KOPT-K1 (cell line): ENCODE measurements around the gene UNKL.

ENCODE experiments used
- H3K27ac ChIP-seq: fragments of 200-600 bp; sonication (generic); 2 replicates; pipeline ENCODE4 v1.5.1; 2016; ENCODE audit warnings: antibody characterized with exemption, mild to moderate bottlenecking, low read depth, low read length; ENCODE audit not compliant: poor library complexity, severe bottlenecking
- H3K36me3 ChIP-seq: fragments of 200-600 bp; sonication (generic); 2 replicates; pipeline ENCODE4 v1.5.1; 2017; ENCODE audit warnings: antibody characterized with exemption, mild to moderate bottlenecking, low read length, moderate library complexity; ENCODE audit not compliant: insufficient read depth
- H3K9me3 ChIP-seq: fragments of 200-600 bp; sonication (generic); 2 replicates; pipeline ENCODE4 v1.5.1; 2017; ENCODE audit warnings: antibody characterized with exemption, low read length, mild to moderate bottlenecking; ENCODE audit not compliant: insufficient read depth, poor library complexity, severe bottlenecking

UNKL gene

DNA sequence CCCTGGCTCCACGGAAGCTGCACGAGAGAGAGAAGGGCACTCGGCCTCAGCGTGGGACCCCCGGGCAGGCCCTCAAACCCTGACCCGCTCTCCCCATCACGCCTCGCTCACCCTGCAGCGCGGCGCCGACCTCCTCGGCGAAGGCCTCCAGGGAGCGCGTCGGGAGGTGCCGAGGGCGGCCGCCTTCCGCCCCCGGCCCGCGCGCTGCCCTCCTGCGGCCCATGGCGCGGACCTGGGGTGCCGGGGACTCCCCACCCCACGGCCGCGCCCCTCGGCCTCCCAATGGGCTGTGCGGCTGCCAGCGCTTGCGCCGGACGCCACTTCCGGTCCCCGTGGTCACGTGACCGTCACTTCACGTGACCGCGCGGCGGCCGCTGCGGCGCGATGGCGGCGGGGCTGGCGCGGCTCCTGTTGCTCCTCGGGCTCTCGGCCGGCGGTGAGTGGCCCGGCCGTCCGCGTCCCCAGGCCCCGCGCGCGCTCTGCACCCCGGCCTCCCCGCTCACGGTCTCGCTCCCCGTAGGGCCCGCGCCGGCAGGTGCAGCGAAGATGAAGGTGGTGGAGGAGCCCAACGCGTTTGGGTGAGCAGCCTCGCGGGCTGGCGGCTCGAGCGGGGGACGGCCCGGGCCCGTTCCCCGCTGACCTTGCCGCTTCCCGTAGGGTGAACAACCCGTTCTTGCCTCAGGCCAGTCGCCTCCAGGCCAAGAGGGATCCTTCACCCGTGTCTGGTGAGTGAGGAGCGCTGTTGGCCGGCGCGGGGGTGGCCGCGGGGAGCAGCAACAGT lies 62.7 kb downstream of the UNKL start, which contains the start of the genes GNPTG and TSR3:
Gene GNPTG, plus strand, starts transcription at position 350 of the 781 bp plus-strand sequence. Its CDS starts 35 bp downstream, at position 385.
Gene TSR3, minus strand, starts transcription at position 297 of the 781 bp plus-strand sequence. Its CDS starts 74 bp downstream, at position 223.
- Histone ChIP-seq H3K36me3 (peaks cover 23% of the 10 kb centered on the region; the same call in 1 of the 2 replicates), H3K27ac (peak within 1 kb of the TSS; percentile 67), H3K9me3 (no peaks in the 10 kb centered on the region)

DNA sequence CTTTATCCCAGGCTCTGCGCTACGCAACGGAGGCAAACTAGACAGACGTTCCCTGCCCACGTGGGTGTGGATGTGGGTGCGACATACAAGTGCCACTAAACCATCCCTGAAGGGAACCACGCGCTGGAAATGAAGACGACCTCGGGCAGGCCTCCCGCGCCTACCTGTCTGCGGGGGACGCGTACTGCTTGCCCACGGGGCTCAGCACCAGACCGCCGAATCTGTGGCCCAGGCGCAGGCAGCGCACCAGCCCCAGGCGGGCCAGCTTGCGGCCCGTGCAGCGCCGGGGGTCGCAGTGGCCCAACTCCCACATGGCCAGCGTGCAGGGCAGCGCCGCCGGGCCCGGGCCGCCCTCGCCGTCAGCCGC lies 63.3 kb downstream of the UNKL start:
- no peaks in the 10 kb centered on the region for H3K9me3 ChIP-seq
- H3K27ac ChIP-seq: peak overlapping the region; percentile 67
- peaks cover 23% of the 10 kb centered on the region; the same call in 1 of the 2 replicates for H3K36me3 ChIP-seq

DNA sequence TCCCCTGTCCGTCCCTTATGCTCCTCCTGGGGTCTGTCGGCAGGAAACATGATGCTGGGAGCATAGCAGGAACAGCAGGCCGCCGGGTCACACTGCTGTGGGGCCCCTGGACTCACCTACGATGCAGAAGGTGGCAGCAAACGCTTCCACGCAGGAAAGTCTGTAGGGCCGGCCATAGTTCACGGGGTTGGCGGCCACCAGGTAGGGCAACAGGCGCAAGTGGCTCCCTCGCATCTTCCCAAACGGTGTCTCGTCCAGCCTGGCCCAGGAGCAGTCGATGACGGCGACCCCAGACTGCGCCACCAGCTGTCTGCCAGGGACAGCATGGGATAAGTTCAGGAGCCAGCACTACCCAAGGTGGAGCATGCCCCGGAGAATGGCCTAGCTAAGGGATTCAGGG lies 63.8 kb downstream of the UNKL start:
- H3K9me3 ChIP-seq: no peaks in the 10 kb centered on the region
- H3K36me3 ChIP-seq: peaks cover 23% of the 10 kb centered on the region; the same call in 1 of the 2 replicates
- peak overlapping the region; percentile 67 for H3K27ac ChIP-seq

DNA sequence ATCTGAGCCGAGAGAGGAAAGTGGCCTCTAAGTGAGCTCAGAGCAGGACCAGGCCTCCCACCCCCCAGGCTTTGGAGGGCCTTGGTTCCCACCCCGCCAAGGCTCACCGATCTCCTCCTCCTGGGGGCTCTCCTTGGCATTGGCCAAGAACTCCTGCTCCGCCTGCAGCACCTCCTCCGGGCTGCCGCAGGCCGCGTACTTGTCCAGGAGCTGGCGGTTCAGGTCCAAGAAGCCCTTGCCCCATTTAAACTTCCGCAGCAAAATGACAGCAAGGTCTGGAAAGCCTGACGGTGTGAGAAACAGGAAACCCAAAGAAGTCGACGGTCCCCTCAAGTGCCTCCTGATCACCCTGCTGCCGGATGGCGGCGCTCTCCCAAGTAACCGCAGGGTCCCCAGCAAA lies 64.6 kb downstream of the UNKL start:
- Histone ChIP-seq H3K27ac (no peak overlapping the region), H3K9me3 (no peaks in the 10 kb centered on the region), H3K36me3 (peaks cover 23% of the 10 kb centered on the region; the same call in 1 of the 2 replicates)

DNA sequence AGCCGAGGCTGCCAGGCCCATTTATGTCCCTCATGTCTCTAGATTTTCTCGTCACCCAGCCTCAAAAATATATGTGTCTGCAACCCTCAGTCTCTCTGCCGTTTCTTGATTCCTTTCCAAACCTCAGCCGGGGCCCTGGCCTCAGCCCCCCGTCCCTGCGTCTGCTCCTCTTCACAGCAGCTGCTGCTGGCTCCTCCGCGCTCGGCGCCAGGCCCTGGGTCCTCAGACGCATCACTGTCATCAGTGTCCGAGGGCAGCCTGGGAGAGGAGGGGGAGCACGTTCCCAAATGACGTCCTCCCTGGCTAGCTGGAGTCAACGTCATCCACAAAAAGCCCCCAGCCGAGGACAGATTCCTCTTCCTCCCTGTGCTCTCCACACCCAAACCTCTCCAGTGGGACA lies 65.2 kb downstream of the UNKL start:
- Histone ChIP-seq H3K9me3 (no peaks in the 10 kb centered on the region), H3K36me3 (peaks cover 23% of the 10 kb centered on the region; the same call in 1 of the 2 replicates), H3K27ac (no peak overlapping the region)

DNA sequence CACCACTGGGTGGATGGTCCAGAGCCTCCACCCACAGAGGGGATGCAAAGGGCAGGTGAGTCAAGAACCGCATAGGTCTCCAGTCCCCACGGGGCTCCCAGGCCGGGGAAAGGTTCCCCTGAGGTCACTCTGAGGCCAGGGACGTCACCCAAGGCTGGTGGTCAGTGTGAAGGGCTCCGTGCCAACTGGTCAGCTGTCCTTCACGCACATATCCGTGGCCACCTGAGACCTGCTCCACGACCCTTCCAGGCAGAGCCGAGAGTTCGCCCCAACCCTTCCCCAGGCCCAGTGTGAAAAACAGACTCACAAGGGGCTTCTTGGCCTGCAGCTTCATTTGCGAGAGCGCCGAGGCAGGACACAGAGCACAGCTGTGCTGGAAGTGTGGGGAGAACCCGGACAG lies 65.6 kb downstream of the UNKL start:
- Histone ChIP-seq H3K27ac (no peak overlapping the region), H3K9me3 (no peaks in the 10 kb centered on the region), H3K36me3 (peaks cover 23% of the 10 kb centered on the region; the same call in 1 of the 2 replicates)

DNA sequence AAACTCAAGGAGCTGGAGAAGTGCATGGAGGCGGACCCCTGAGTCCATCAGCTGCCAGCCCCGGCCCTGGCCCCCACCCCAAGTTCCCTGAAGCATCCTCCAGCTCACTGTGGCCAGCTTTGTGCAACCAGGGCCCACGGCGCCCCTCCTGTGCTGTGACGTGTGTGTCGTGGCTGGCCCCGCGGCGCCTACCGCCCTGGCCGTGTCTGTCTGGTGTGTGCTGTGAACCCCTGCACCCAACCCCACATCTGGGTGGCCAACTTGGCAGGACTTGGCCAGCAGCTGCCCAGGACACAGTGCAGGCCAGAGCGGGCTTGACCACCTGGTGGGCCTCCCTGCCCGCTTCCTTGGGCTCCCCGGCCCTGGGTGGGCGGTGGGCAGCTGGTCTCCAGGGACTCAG lies 66.1 kb downstream of the UNKL start:
- Histone ChIP-seq H3K9me3 (no peaks in the 10 kb centered on the region), H3K27ac (no peak overlapping the region), H3K36me3 (peaks cover 23% of the 10 kb centered on the region; the same call in 1 of the 2 replicates)

DNA sequence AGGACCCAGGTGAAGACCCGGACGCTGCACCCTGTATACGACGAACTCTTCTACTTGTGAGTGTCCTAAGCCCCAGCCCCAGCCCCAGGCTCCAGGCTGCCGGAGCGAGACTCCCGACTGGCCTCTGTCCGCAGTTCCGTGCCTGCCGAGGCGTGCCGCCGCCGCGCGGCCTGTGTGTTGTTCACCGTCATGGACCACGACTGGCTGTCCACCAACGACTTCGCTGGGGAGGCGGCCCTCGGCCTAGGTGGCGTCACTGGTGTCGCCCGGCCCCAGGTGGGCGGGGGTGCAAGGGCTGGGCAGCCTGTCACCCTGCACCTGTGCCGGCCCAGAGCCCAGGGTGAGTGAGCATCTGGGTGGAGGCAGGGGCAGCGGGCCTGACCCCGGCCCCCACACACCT lies 66.5 kb downstream of the UNKL start:
- Histone ChIP-seq H3K9me3 (no peaks in the 10 kb centered on the region), H3K36me3 (peaks cover 23% of the 10 kb centered on the region; the same call in 1 of the 2 replicates), H3K27ac (no peak overlapping the region)

DNA sequence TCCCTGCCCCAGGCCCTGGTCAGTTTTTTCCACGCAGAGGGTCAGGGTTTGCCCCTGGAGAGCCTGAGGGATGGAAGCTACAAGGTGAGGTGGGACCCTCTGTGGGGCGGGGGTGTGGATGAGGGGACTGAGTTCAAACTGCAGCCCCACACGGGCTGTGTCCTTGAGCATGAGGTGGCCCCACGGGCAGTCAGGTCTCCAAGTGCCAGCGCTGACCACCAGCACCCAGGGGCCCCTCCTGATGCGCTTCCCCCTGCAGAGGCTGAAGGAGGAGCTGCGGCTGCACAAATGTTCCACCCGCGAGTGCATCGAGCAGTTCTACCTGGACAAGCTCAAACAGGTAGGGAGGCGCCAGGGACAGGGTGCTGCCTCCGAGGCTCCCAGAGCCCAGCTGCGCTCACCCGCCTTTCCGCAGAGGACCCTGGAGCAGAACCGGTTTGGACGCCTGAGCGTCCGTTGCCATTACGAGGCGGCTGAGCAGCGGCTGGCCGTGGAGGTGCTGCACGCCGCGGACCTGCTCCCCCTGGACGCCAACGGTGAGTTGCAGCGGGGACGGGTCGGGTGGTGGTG lies 67.1 kb downstream of the UNKL start:
- H3K9me3 ChIP-seq: no peaks in the 10 kb centered on the region
- H3K27ac ChIP-seq: no peak overlapping the region
- peaks cover 23% of the 10 kb centered on the region; the same call in 1 of the 2 replicates for H3K36me3 ChIP-seq

DNA sequence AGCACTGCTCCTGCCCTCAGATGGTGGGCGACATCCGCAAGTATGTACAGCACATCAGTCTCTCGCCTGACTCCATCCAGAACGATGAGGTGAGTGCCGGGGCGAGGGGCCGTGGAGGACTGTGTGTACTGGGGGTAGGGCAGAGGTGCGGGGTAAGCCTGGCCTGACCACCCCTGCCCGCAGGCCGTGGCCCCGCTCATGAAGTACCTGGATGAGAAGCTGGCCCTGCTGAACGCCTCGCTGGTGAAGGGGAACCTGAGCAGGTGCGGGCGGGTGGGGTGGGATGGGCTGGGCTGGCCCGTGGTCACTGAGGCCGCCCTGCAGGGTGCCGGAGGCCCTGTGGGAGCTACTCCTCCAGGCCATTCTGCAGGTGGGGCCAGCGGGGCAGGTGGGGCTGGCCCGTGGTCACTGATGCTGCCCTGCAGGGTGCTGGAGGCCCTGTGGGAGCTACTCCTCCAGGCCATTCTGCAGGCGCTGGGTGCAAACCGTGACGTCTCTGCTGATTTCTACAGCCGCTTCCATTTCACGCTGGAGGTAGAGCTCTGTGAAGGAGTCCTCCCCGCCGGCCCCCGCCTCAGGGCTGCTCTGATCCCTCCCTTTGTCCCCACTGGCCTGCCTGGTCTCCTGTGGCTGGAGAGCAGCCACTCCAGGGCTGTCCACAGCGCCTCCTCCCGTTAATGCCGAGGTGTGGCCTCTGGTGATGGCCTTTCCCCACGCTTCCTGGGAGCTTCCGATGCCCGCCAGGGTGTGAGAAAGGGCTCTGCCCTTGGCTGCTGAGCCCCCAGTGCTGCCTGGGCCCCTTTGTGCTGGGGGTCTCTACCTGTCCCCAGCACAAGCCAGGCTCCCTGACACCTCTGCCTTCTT lies 67.8 kb downstream of the UNKL start:
- H3K27ac ChIP-seq: no peak overlapping the region
- H3K9me3 ChIP-seq: no peaks in the 10 kb centered on the region
- H3K36me3 ChIP-seq: peaks cover 23% of the 10 kb centered on the region; the same call in 1 of the 2 replicates

DNA sequence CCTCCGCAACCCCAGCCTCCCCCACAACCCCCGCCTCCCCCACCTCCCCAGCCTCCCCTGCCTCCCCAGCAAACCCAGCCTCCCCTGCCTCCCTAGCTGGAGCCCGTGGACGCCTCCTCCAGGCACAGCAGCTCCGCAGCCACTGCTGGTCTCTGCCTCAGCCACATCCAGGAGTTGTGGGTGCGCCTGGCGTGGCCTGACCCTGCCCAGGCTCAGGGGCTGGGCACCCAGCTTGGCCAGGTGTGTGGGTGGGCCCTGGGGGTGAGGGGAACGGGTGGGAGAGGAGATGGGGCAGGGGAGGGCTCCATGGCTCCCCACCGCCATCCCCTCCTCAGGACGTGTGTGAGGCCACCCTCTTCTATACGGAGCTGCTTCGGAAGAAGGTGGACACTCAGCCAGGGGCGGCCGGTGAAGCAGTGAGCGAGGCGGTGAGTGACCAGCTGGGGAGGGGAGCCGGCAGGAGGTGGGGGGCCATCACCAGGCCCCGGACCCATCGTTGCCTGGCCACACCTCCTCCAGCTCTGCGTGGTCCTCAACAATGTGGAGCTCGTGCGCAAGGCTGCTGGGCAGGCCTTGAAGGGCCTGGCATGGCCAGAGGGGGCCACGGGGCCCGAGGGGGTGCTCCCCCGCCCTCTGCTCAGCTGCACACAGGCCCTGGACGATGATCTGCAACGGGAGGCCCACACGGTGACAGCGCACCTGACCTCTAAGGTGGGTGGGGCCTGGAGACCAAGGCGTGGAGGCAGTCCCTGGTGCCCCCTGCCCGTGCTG lies 68.7 kb downstream of the UNKL start:
- H3K9me3 ChIP-seq: no peaks in the 10 kb centered on the region
- H3K36me3 ChIP-seq: peaks cover 23% of the 10 kb centered on the region; the same call in 1 of the 2 replicates
- H3K27ac ChIP-seq: no peak overlapping the region

DNA sequence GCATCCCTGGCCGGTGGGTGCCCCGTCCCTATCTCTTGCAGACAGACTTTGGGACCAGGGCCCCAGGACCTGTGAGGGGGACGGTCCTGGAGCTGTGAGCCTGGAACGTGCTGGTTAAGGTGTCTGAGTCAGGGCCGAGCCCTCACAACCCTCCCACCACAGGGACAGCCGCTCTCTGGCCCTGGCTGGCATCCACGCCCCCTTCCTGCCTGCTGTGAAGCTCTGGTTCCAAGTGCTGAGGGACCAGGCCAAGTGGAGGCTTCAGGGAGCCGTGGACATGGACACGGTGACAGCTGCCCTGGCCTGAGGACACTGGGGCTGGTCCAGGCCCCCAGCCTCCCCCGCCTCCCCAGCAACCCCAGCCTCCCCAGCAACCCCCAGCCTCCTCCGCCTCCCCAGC lies 69.4 kb downstream of the UNKL start:
- H3K36me3 ChIP-seq: peaks cover 18% of the 10 kb centered on the region; the same call in 1 of the 2 replicates
- H3K9me3 ChIP-seq: no peaks in the 10 kb centered on the region
- no peak overlapping the region for H3K27ac ChIP-seq

DNA sequence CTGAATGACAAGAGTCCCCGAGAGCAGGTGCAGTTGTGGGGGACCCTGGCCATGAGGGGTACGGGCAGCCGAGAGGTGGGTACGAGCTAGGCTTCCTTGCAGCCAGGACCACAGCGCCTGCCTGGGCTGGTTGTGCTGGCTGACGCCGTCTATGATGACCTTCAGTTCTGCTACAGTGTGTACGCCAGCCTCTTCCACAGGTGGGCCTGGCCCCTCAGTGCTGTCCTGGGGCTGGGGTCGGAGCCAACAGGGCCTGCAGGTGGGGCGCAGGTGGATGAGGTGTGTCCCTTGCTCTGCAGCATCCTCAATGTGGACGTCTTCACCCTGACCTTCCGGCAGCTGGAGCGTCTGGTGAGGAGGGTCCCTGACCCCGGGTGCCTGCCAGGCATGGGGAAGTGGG lies 70.0 kb downstream of the UNKL start:
- Histone ChIP-seq H3K27ac (no peak overlapping the region), H3K36me3 (peaks cover 12% of the 10 kb centered on the region; the same call in 1 of the 2 replicates), H3K9me3 (no peaks in the 10 kb centered on the region)
